Tibial nerve (tissue), 3 donors: ENCODE data around the gene MAN1B1.
"Not testable (repeated sequence)": the region's sequence is repeated elsewhere in the genome, so short reads cannot be mapped to it uniquely, and the experiment has no call there.

Experiments
- POLR2A ChIP-seq, 2 donors: fragments of 450-650 bp; IDR thresholded peaks; one replicate each; pipeline ENCODE4 v1.6.1; 2017; ENCODE audit warnings: antibody characterized with exemption in 2 of 2, mild to moderate bottlenecking in 2 of 2, moderate library complexity in 2 of 2
- TF ChIP-seq, protein P1 (sequence below), 5 experiments: fragments of 200-600 bp in 3 of 5; fragments of 450-650 bp in 2 of 5; sonication (generic) in 3 of 5; IDR thresholded peaks; one replicate each; pipeline ENCODE4 v1.5.1; 2016 to 2019; ENCODE audit warnings: antibody characterized with exemption in 5 of 5, mild to moderate bottlenecking in 3 of 5, moderate library complexity in 2 of 5

DNA sequence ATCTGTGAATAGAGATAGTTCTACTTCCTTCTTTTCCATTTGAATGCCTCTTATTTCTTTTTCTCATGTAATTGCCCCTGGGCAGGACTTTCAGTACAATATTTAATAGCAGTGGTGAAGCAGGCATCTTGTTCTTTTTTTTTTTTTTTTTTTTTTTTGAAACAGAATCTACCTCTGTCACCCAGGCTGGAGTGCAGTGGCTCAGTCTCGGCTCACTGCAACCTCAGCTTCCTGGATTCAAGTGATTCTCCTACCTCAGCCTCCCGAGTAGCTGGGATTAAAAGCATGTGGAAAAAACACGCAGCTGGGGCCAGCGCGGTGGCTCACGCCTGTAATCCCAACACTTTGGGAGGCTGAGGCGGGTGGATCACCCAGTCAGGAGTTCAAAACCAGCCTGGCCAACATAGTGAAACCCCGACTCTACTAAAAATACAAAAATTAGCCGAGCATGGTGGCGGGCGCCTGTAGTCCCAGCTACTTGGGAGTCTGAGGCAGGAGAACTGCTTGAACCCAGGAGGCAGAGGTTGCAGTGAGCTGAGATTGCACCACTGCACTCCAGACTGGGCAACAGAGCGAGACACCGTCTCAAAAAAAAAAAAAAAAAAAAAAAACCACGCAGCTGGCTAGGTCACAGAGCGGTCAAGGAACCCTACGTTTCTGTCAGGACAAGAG lies 36.1 kb downstream of the MAN1B1 start:
- TF ChIP-seq POLR2A (IDR thresholded peaks at IDR 0.05) = not testable (repeated sequence)
- TF ChIP-seq, protein P1, sequence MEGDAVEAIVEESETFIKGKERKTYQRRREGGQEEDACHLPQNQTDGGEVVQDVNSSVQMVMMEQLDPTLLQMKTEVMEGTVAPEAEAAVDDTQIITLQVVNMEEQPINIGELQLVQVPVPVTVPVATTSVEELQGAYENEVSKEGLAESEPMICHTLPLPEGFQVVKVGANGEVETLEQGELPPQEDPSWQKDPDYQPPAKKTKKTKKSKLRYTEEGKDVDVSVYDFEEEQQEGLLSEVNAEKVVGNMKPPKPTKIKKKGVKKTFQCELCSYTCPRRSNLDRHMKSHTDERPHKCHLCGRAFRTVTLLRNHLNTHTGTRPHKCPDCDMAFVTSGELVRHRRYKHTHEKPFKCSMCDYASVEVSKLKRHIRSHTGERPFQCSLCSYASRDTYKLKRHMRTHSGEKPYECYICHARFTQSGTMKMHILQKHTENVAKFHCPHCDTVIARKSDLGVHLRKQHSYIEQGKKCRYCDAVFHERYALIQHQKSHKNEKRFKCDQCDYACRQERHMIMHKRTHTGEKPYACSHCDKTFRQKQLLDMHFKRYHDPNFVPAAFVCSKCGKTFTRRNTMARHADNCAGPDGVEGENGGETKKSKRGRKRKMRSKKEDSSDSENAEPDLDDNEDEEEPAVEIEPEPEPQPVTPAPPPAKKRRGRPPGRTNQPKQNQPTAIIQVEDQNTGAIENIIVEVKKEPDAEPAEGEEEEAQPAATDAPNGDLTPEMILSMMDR (IDR thresholded peaks at IDR 0.05) = not testable (repeated sequence)
